H1 (cell line): Measurements from ENCODE around the gene TREM1. TPM values are rescaled to one million over a fixed set of nuclear protein-coding genes. Genes with fewer than 3 reads are reported as not detected.

ENCODE experiments used
- NANOG ChIP-seq: IDR thresholded peaks from 2 replicates; pipeline ENCODE4 v1.6.1; 2011; ENCODE audit warnings: low read length, low read depth, mild to moderate bottlenecking, inconsistent platforms; ENCODE audit not compliant: insufficient read depth, poor library complexity, severe bottlenecking
- polyA plus RNA-seq, 7 experiments: library from polyadenylated mRNA; depleted of rRNA in 3 of 7; stranded (reverse) in 5 of 7; unstranded in 2 of 7; fragments of >200 nt in 5 of 7; fragments of 200-250 nt in 2 of 7; gene quantifications; 1 replicate in 5 of 7; 2 replicates in 1 of 7; 4 replicates in 1 of 7; pipeline versions ENCODE4 v1.2.1 to v1.2.3, GENCODE V29; 2011 to 2013; ENCODE audit warnings: missing spikeins in 2 of 7, mixed read lengths in 2 of 7
- total RNA-seq: library from RNA; stranded (reverse); fragmentation: NEBNext Ultra II Directional; extraction: Animal tissue kit (Norgen Biotek cat#: 25700); gene quantifications from 2 replicates; pipeline ENCODE4 v1.2.1, GENCODE V29; 2021

The TREM1 gene
- total and polyA plus RNA-seq, 2 of the 8 experiments (the other 6 are each of a cell fraction or from before 2014, with no cell fraction given) = not detected

GRCh38 chr6:41231246-41231645 lies 55.2 kb downstream of the TREM1 start (continued):
- no peak for TF ChIP-seq NANOG
